ENCODE measurements around the gene SYNE1.

Gene SYNE1

GRCh38 chr6:152265651-152266050 lies 371.5 kb downstream of the SYNE1 start:
- no peak for DNase-seq

- no peak for DNase-seq
Measured at GRCh38 chr6:152263582-152263981, 373.6 kb downstream of the SYNE1 start.

GRCh38 chr6:152261179-152261578 lies 376.0 kb downstream of the SYNE1 start:
- no peak for DNase-seq

GRCh38 chr6:152259234-152259633 lies 377.9 kb downstream of the SYNE1 start:
- DNase-seq = no peak

GRCh38 chr6:152257581-152257980 lies 379.6 kb downstream of the SYNE1 start:
- no peak for DNase-seq

GRCh38 chr6:152250127-152250526 lies 387.0 kb downstream of the SYNE1 start:
- no peak for DNase-seq

GRCh38 chr6:152248980-152249379 lies 388.2 kb downstream of the SYNE1 start:
- no peak for DNase-seq

- no peak for DNase-seq
Measured at GRCh38 chr6:152246554-152247337, 390.4 kb downstream of the SYNE1 start.

GRCh38 chr6:152244998-152245630 lies 392.0 kb downstream of the SYNE1 start:
- DNase-seq = no peak

- no peak for DNase-seq
Measured at GRCh38 chr6:152241013-152241766, 396.0 kb downstream of the SYNE1 start.

GRCh38 chr6:152240436-152240835 lies 396.7 kb downstream of the SYNE1 start:
- no peak for DNase-seq

GRCh38 chr6:152236370-152237097 lies 400.6 kb downstream of the SYNE1 start:
- no peak for DNase-seq

- DNase-seq = no peak
Measured at GRCh38 chr6:152233547-152234320, 403.4 kb downstream of the SYNE1 start.

- DNase-seq = no peak
Measured at GRCh38 chr6:152232501-152233151, 404.5 kb downstream of the SYNE1 start.

GRCh38 chr6:152229330-152229729 lies 407.8 kb downstream of the SYNE1 start:
- no peak for DNase-seq

- no peak for DNase-seq
Measured at GRCh38 chr6:152226119-152226518, 411.0 kb downstream of the SYNE1 start.

GRCh38 chr6:152225241-152225934 lies 411.8 kb downstream of the SYNE1 start:
- no peak for DNase-seq

- no peak for DNase-seq
Measured at GRCh38 chr6:152223636-152224035, 413.5 kb downstream of the SYNE1 start.

GRCh38 chr6:152221806-152222628 lies 415.1 kb downstream of the SYNE1 start:
- DNase-seq = no peak

GRCh38 chr6:152220786-152221185 lies 416.4 kb downstream of the SYNE1 start:
- no peak for DNase-seq
